ENCODE measurements around the gene LMF1.

DNA sequence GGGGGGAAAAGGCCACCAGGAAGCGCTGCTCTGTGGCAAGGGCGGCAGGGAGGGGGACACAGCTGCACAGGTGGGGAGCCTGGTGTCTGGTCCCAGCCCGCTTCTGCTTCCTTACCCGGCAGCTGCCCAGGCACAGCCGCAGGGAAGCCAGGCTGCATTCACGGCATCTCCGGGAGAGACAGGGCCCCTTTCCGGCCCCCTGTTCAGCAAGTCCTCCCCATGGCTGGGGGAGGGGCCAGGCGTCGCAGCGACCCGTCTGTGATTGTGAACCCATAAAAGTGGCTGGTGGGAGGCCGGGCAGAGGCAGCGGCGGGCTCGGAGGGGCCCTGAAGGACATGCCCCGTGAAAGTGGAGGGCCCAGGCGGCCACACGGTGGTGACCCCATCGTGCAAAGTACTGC, 39.5 kb upstream of the LMF1 start:
- TF ChIP-seq, protein P1, sequence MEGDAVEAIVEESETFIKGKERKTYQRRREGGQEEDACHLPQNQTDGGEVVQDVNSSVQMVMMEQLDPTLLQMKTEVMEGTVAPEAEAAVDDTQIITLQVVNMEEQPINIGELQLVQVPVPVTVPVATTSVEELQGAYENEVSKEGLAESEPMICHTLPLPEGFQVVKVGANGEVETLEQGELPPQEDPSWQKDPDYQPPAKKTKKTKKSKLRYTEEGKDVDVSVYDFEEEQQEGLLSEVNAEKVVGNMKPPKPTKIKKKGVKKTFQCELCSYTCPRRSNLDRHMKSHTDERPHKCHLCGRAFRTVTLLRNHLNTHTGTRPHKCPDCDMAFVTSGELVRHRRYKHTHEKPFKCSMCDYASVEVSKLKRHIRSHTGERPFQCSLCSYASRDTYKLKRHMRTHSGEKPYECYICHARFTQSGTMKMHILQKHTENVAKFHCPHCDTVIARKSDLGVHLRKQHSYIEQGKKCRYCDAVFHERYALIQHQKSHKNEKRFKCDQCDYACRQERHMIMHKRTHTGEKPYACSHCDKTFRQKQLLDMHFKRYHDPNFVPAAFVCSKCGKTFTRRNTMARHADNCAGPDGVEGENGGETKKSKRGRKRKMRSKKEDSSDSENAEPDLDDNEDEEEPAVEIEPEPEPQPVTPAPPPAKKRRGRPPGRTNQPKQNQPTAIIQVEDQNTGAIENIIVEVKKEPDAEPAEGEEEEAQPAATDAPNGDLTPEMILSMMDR (IDR thresholded peaks at IDR 0.05): no peak
- TF ChIP-seq POLR2A (IDR thresholded peaks at IDR 0.05): no peak
